ENCODE measurements around the gene FCRL6.

The FCRL6 gene

DNA sequence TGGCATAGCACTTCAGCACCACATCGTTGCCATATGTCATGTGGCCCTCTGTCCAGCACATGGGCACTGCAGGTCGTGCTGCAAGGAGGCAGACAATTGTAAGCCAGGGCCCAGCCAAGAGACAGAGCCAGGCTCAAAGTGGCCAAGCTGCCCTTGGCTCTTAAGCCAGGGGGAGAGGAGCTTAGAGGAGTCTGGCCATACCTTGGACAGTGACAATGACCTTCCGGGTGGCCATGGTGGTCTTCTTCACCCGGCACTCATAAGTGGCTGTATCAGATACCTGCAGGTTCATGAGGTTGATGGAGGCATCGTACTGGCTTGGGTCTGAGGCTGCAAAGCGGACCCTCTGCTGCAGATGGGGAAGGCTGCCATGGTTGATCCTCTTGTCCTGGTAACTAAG lies 55.7 kb downstream of the FCRL6 start:
- no peak for TF ChIP-seq CTCF (IDR thresholded peaks at IDR 0.05)

DNA sequence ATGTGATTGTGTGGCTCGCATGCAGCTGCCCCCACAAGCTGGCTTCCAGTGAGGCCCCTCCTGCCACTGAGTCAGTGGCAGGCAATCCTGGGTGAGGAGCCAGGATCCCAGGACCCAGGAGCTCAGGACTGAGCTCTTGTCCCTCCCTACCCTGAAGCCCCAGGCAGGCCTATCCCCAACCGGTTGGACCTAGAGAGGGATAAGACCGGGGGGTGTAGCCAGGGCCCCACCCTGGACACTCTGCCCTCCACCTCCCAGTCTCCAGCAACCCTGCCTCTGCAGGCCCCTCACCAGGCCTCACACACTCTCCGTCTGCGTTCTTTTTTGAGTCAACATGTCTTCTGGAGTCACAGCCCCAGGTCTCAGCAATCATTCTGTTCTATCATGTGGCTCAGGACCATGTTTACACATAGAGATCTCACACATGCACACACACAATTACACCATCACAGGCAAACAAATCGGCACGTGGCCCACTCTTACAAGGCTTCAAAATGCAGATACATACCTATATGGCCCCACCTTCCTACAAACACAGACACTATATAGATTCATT lies 57.7 kb downstream of the FCRL6 start:
- no peak for TF ChIP-seq CTCF (IDR thresholded peaks at IDR 0.05)

DNA sequence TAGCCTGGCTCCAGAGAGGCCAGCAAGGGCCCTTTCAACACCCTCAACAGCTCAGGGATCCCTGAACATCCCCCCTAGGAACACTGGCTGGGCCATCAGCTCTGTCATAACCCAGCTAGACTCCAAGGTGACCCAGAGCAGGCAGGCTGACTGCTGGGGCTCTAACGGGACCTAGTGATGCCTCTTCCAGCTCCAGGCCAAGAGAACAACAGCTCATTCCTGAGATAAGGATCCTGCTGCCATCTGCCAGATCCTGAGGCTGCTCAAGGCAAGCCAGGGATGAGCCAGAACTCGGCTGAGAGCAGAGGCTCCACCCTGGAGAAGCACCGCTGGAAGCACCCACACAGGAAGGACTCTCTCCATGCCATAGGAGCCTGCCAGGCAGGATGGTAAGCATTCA lies 58.3 kb downstream of the FCRL6 start:
- no peak for TF ChIP-seq CTCF (IDR thresholded peaks at IDR 0.05)

DNA sequence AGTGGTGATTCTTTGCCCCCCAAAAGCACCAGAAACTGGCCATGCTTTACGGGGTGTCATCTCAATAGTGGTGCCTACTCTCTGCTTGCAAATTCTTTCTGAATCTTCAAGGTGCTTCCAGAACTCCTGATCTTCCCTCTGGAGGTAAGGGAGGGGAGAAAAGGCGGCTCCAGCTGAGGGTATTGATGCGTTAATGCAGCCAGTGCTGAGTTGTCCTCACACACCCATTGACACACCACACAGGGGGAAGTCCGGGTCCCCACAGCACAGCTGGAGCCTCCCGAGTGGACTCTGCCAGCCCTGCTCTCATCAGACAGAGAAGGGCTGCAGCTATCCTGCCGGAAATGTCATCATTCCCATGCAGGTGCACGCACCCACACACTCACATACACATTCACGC lies 59.1 kb downstream of the FCRL6 start:
- no peak for TF ChIP-seq CTCF (IDR thresholded peaks at IDR 0.05)

DNA sequence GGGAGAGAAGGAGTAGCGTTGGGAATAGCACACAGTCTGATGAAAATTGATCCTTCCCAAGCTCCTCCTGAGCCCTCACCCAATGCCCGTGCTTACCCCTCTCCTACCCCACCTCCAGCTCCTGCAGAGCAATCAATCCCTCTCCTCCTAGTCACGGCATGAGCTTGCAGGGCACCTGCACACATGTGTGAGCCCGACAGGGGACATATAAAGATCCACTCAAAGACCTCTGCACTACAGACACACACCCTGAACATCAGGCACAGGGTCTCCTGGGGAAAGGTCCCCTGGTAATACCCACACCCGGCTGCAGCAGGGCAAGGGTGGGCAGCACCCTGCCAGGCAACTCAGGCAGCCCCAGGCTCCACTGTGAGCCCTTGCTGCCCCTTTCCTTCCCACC lies 59.9 kb downstream of the FCRL6 start:
- TF ChIP-seq CTCF (IDR thresholded peaks at IDR 0.05), result no peak

GRCh38 chr1:159862557-159862956 lies 60.4 kb downstream of the FCRL6 start, which contains the start of gene VSIG8:
Gene VSIG8 (minus strand): TSS chr1:159862657. CDS start chr1:159862521, 136 bp downstream.
- TF ChIP-seq CTCF (IDR thresholded peaks at IDR 0.05), result no peak

DNA sequence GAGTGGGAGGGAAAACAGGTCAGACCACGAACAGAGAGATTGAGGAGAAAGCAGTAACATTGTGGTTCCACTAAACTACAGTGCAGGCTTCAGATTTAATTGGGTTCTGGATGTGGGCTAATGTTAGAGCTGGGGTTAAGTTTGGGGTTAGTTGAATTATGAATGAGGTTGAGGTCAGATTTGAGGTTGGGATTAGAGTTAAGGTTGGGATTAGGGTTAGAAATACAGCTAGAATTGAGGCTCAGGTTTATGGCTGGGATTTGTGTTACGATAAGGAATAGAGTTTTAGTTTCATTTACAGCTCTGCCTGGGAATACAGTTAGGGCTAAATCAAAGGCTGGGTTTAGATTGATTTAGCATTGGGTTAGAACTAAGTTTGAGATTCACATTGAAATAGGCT lies 62.1 kb downstream of the FCRL6 start:
- TF ChIP-seq CTCF (IDR thresholded peaks at IDR 0.05), result no peak

All from LNCAP (cell line).